IMR-90 (cell line): ENCODE measurements around the gene GRPR. TPM values are rescaled to one million over a fixed set of nuclear protein-coding genes. Genes with fewer than 3 reads are reported as not detected.

ENCODE experiments used
- ATAC-seq: fragments of 200-7000 bp; cut with Tn5 transposase; 2 replicates; pipeline ENCODE4 v1.9.1; 2020; ENCODE audit warnings: low read depth, mild to moderate bottlenecking, moderate library complexity
- BruUV-seq: library from RNA; stranded (reverse); fragments of 400-500 nt; replicated peaks from 2 replicates; lab custom pipeline; 2021; lab: Mats Ljungman, UMichigan
- CTCF ChIA-PET: fragments of 300-600 bp; formaldehyde crosslinking; extraction: SDS; loops from one replicate; lab custom pipeline; 2021; ENCODE audit warnings: antibody characterized with exemption; lab: Yijun Ruan, JAX
- POLR2A ChIA-PET: fragments of 300-600 bp; sonication (Branson Sonifier 250); formaldehyde crosslinking; loops from one replicate; lab custom pipeline; 2022; ENCODE audit warnings: antibody characterized with exemption; ENCODE audit not compliant: unreplicated experiment; lab: Charles Lee
- DNase-seq: peaks from one replicate; pipeline ENCODE4 v3.0.0; 2013
- H2AFZ ChIP-seq: replicated peaks from 2 replicates; pipeline ENCODE3; 2013; ENCODE audit warnings: low read length, mild to moderate bottlenecking; ENCODE audit not compliant: poor library complexity
- H2AK5ac ChIP-seq: 2 replicates; pipeline ENCODE4 v1.6.1; 2013; ENCODE audit warnings: low read depth, low read length, inconsistent platforms
- H2AK9ac ChIP-seq: replicated peaks from 2 replicates; pipeline ENCODE3; 2013; ENCODE audit warnings: mild to moderate bottlenecking, low read depth, low read length, moderate library complexity; ENCODE audit not compliant: poor library complexity
- H2BK120ac ChIP-seq: 2 replicates; pipeline ENCODE4 v1.6.1; 2013; ENCODE audit warnings: low read depth, low read length, inconsistent platforms
- H2BK15ac ChIP-seq: 3 replicates; pipeline ENCODE4 v1.6.1; 2013; ENCODE audit warnings: low read depth, low read length, inconsistent platforms
- H2BK20ac ChIP-seq: 2 replicates; pipeline ENCODE4 v1.6.1; 2013; ENCODE audit warnings: low read depth, mild to moderate bottlenecking, inconsistent platforms, low read length, moderate library complexity
- H2BK5ac ChIP-seq: 2 replicates; pipeline ENCODE4 v1.6.1; 2013; ENCODE audit warnings: mild to moderate bottlenecking, low read depth, low read length, inconsistent platforms; ENCODE audit not compliant: poor library complexity, severe bottlenecking
- H3K14ac ChIP-seq: replicated peaks from 2 replicates; pipeline ENCODE4 v1.6.1; 2013; ENCODE audit warnings: low read depth, low read length, inconsistent platforms
- H3K18ac ChIP-seq: 2 replicates; pipeline ENCODE4 v1.6.1; 2013; ENCODE audit warnings: low read depth, low read length, control low read depth
- H3K23ac ChIP-seq: 2 replicates; pipeline ENCODE4 v1.6.1; 2013; ENCODE audit warnings: low read depth, low read length, inconsistent platforms
- H3K27ac ChIP-seq: 2 replicates; pipeline ENCODE4 v1.5.1; 2013; ENCODE audit warnings: mild to moderate bottlenecking, control low read depth, low read length; ENCODE audit not compliant: insufficient read depth
- H3K27me3 ChIP-seq: 2 replicates; pipeline ENCODE4 v1.6.1; 2013; ENCODE audit warnings: low read length; ENCODE audit not compliant: control insufficient read depth, insufficient read depth
- H3K36me3 ChIP-seq: 2 replicates; pipeline ENCODE4 v1.6.1; 2013; ENCODE audit warnings: low read length, mixed read lengths; ENCODE audit not compliant: control insufficient read depth, insufficient read depth
- H3K4ac ChIP-seq: 2 replicates; pipeline ENCODE4 v1.6.1; 2013; ENCODE audit warnings: low read depth, low read length, inconsistent platforms
- H3K4me1 ChIP-seq: 2 replicates; pipeline ENCODE4 v1.6.1; 2013; ENCODE audit warnings: low read length, mixed read lengths; ENCODE audit not compliant: control insufficient read depth, insufficient read depth
- H3K4me2 ChIP-seq: 2 replicates; pipeline ENCODE4 v1.6.1; 2013; ENCODE audit warnings: low read depth, mild to moderate bottlenecking, control low read depth, low read length, moderate library complexity
- H3K4me3 ChIP-seq: 2 replicates; pipeline ENCODE4 v1.5.1; 2013; ENCODE audit warnings: low read depth, mild to moderate bottlenecking, control low read depth, low read length, moderate library complexity; ENCODE audit not compliant: insufficient read depth
- H3K56ac ChIP-seq: 2 replicates; pipeline ENCODE4 v1.6.1; 2013; ENCODE audit warnings: low read length, inconsistent platforms; ENCODE audit not compliant: insufficient read depth; ENCODE audit errors: extremely low read depth
- H3K79me1 ChIP-seq, 2 experiments: 2 replicates each; pipeline ENCODE4 v1.6.1; 2013; ENCODE audit warnings: low read length in 2 of 2, inconsistent platforms in 1 of 2, low read depth in 1 of 2
- H3K9ac ChIP-seq: 2 replicates; pipeline ENCODE4 v1.6.1; 2013; ENCODE audit warnings: low read depth, low read length, control low read depth
- H3K9me1 ChIP-seq: 2 replicates; pipeline ENCODE4 v1.6.1; 2013; ENCODE audit warnings: low read length, inconsistent platforms; ENCODE audit not compliant: insufficient read depth
- H3K9me3 ChIP-seq: 2 replicates; pipeline ENCODE4 v1.6.1; 2013; ENCODE audit warnings: low read length; ENCODE audit not compliant: control insufficient read depth, insufficient read depth
- H4K20me1 ChIP-seq: 2 replicates; pipeline ENCODE4 v1.6.1; 2013; ENCODE audit warnings: low read length, inconsistent platforms; ENCODE audit not compliant: insufficient read depth
- H4K5ac ChIP-seq: 2 replicates; pipeline ENCODE4 v1.6.1; 2013; ENCODE audit warnings: mild to moderate bottlenecking, low read depth, low read length, control low read depth
- H4K8ac ChIP-seq, 2 experiments: 2 replicates each; pipeline ENCODE4 v1.6.1; 2013; ENCODE audit warnings: low read depth in 2 of 2, low read length in 2 of 2, control low read depth in 1 of 2, inconsistent platforms in 1 of 2
- H4K91ac ChIP-seq: 2 replicates; pipeline ENCODE4 v1.6.1; 2013; ENCODE audit warnings: low read depth, low read length, inconsistent platforms; ENCODE audit not compliant: insufficient read depth
- BHLHE40 ChIP-seq: fragments of 150-350 bp; IDR thresholded peaks from 2 replicates; pipeline ENCODE4 v1.6.1; 2016; ENCODE audit warnings: mild to moderate bottlenecking, low read depth, low read length
- CHD1 ChIP-seq: IDR thresholded peaks from 2 replicates; pipeline ENCODE4 v1.6.1; 2012; ENCODE audit warnings: low read depth, low read length, improper control_type of control experiment
- ELK1 ChIP-seq: fragments of 150-350 bp; IDR thresholded peaks from 2 replicates; pipeline ENCODE4 v1.6.1; 2016; ENCODE audit warnings: low read depth, mild to moderate bottlenecking, low read length, moderate library complexity, borderline replicate concordance
- FOS ChIP-seq: fragments of 150-350 bp; IDR thresholded peaks from 2 replicates; pipeline ENCODE4 v1.6.1; 2016; ENCODE audit warnings: low read depth, low read length
- MAZ ChIP-seq: IDR thresholded peaks from 2 replicates; pipeline ENCODE4 v1.6.1; 2012; ENCODE audit warnings: low read depth, mild to moderate bottlenecking, low read length, improper control_type of control experiment, moderate library complexity, borderline replicate concordance
- dilution Hi-C: fragments of 300-500 bp; cut with HindIII; formaldehyde crosslinking; loops from one replicate; pipeline ENCODE4 v1.14.3; 2018; ENCODE audit warnings: low sequenced_read_pairs; ENCODE audit not compliant: unreplicated experiment
- in situ Hi-C: fragments of 300-500 bp; cut with MboI; formaldehyde crosslinking; loops from 3 replicates; pipeline ENCODE4 v1.14.3; 2019; ENCODE audit warnings: low sequenced_read_pairs, inconsistent platforms, mixed read lengths
- intact Hi-C: fragments of 100-400 bp; cut with micrococcal nuclease; formaldehyde crosslinking; loops from 2 replicates; pipeline ENCODE4 v1.10.0; 2022
- polyA plus RNA-seq, 3 experiments: library from polyadenylated mRNA; depleted of rRNA; stranded (reverse); fragments of >200 nt; gene quantifications; 2 replicates each; pipeline ENCODE4 v1.2.3, GENCODE V29; 2012; ENCODE audit warnings: low replicate concordance in 1 of 3
- total RNA-seq: library from RNA; depleted of rRNA; stranded (reverse); fragments of >200 nt; gene quantifications from 2 replicates; pipeline ENCODE4 v1.2.3, GENCODE V29; 2012
- TF ChIP-seq, protein P1 (sequence below): fragments of 150-350 bp; IDR thresholded peaks from 2 replicates; pipeline ENCODE4 v1.6.1; 2017; ENCODE audit warnings: mild to moderate bottlenecking, antibody characterized with exemption, low read length, low read depth

Gene GRPR
- total and polyA plus RNA-seq, 2 of the 4 experiments (the other 2 are of a cell fraction), result 9.2 to 13.6 TPM

- no peak overlapping the region for H3K56ac ChIP-seq
- H4K5ac ChIP-seq, result no peak overlapping the region
- no peaks in the 10 kb centered on the region; the same call in none of the 2 replicates for H3K27me3 ChIP-seq
- ATAC-seq (no peak), DNase-seq (no peak)
- H2AFZ ChIP-seq, result no peak overlapping the region
- no peaks in the 10 kb centered on the region for H3K36me3 ChIP-seq
- H2BK5ac ChIP-seq, result no peak overlapping the region
- no peak overlapping the region for H3K4me2 ChIP-seq
- H3K27ac ChIP-seq, result no peak overlapping the region
- no peak overlapping the region for H3K23ac ChIP-seq
- H3K9ac ChIP-seq, result no peak overlapping the region
- in situ Hi-C loops (no loop called here), intact Hi-C loops (no loop called here), dilution Hi-C loops (no loop called here)
- TF ChIP-seq FOS, result no peak
- no peak for TF ChIP-seq BHLHE40
- no peak for TF ChIP-seq MAZ
- no peak for TF ChIP-seq ELK1
- no peak for TF ChIP-seq CHD1
- TF ChIP-seq, protein P1, sequence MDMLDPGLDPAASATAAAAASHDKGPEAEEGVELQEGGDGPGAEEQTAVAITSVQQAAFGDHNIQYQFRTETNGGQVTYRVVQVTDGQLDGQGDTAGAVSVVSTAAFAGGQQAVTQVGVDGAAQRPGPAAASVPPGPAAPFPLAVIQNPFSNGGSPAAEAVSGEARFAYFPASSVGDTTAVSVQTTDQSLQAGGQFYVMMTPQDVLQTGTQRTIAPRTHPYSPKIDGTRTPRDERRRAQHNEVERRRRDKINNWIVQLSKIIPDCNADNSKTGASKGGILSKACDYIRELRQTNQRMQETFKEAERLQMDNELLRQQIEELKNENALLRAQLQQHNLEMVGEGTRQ, result no peak
- H4K20me1 ChIP-seq, result no peaks in the 10 kb centered on the region
- H3K14ac ChIP-seq, result no peak overlapping the region
- H3K9me3 ChIP-seq, result no peaks in the 10 kb centered on the region
- no peak overlapping the region for H3K4me3 ChIP-seq
- peaks cover 0 to 4% of the 10 kb centered on the region in 2 experiments; a peak in 2 of 4 replicates for H3K79me1 ChIP-seq
- H3K9me1 ChIP-seq, result no peaks in the 10 kb centered on the region
- H2AK9ac ChIP-seq, result no peak overlapping the region
- no peak overlapping the region for H2BK20ac ChIP-seq
- ChIA-PET CTCF (interaction anchor here (0.5 to 1.3 kb wide), 2 partner anchors 12 to 418 kb away, joined by 3 to 6 read pairs; no protein-coding TSS in a partner anchor), POLR2A (no interaction called here)
- no peak overlapping the region for H3K18ac ChIP-seq
- no peak overlapping the region for H2BK15ac ChIP-seq
- H2BK120ac ChIP-seq, result no peak overlapping the region
- BruUV-seq, result no TSS peak
- no peak overlapping the region for H2AK5ac ChIP-seq
- no peak overlapping the region for H3K4ac ChIP-seq
- no peak overlapping the region for H4K91ac ChIP-seq
- no peak overlapping the region for H4K8ac ChIP-seq
- no peaks in the 10 kb centered on the region for H3K4me1 ChIP-seq
These were observed 14.2 kb downstream of the GRPR start for GRCh38 chrX:16137416-16138107.
